ENCODE results near the gene ATG4B. TPM values are rescaled to one million over a fixed set of nuclear protein-coding genes. Genes with fewer than 3 reads are reported as not detected.

The ATG4B gene
- total and polyA plus RNA-seq, 2 donors (not counting 3 experiments of a cell fraction or from before 2014, with no cell fraction given), result 83.6 to 113 TPM

- H3K4me3 ChIP-seq (replicated peaks in 1 of 3; ENCODE audit: insufficient read depth in 1 of 3, low read depth in 1 of 3, low read length in 3 of 3), result no peak overlapping the region
- H3K9me3 ChIP-seq (replicated peaks; ENCODE audit: control insufficient read depth, insufficient read depth, low read length), result no peaks in the 10 kb centered on the region
- dilution Hi-C loops (cut with MboI; ENCODE audit: extremely low pct_ligation_motif_present, low sequenced_read_pairs), result no loop called here
- no TSS peak for BruUV-seq (replicated peaks)
- H3K36me3 ChIP-seq (ENCODE audit: control insufficient read depth in 2 of 2, extremely low read depth in 1 of 2, insufficient read depth in 2 of 2, low read length in 2 of 2), result no peaks in the 10 kb centered on the region
- POLR2A ChIA-PET, result no interaction called here
- no peak overlapping the region for H3K9ac ChIP-seq (replicated peaks; ENCODE audit: extremely low read depth, insufficient read depth, low read length)
- peaks cover 65% of the 10 kb centered on the region for H3K79me2 ChIP-seq (ENCODE audit: control insufficient read depth, insufficient read depth, low read length)
- no peak overlapping the region for H2AFZ ChIP-seq (ENCODE audit: low read depth, low read length)
- FAIRE-seq, result peak; percentile 15
- no peak for DNase-seq (ENCODE audit: low read depth, low spot score)
- H3K27ac ChIP-seq (ENCODE audit: insufficient read depth, low read depth, low read length), result no peak overlapping the region
- TF ChIP-seq CTCF (IDR thresholded peaks at IDR 0.05; ENCODE audit: extremely low read depth in 1 of 2, insufficient read depth in 1 of 2, low read depth in 1 of 2, low read length in 2 of 2) (no peak), JUN (IDR thresholded peaks at IDR 0.05; ENCODE audit: borderline replicate concordance, insufficient read depth, insufficient read length, low read depth) (no peak), MYC (IDR thresholded peaks at IDR 0.05; ENCODE audit: low read depth, low read length) (no peak), GATA2 (IDR thresholded peaks at IDR 0.05; ENCODE audit: insufficient read depth, insufficient read length, low read depth, low read length) (no peak), EZH2 (IDR thresholded peaks at IDR 0.05; ENCODE audit: borderline replicate concordance, low read depth, low read length, severe bottlenecking) (no peak), POLR2AphosphoS5 (IDR thresholded peaks at IDR 0.05; ENCODE audit: insufficient read depth, low read depth, low read length) (no peak), MAX (IDR thresholded peaks at IDR 0.05; ENCODE audit: insufficient read depth, insufficient read length) (no peak), FOS (IDR thresholded peaks at IDR 0.05; ENCODE audit: borderline replicate concordance, insufficient read depth, low read length) (no peak), POLR2A (IDR thresholded peaks at IDR 0.05; ENCODE audit: low read depth, low read length) (no peak)
- no peaks in the 10 kb centered on the region for H3K27me3 ChIP-seq (ENCODE audit: control insufficient read depth in 2 of 2, insufficient read depth in 2 of 2, low read length in 2 of 2)
- CTCF ChIA-PET, result no interaction called here
- H4K20me1 ChIP-seq (replicated peaks; ENCODE audit: control insufficient read depth, extremely low read depth, insufficient read depth, low read length), result no peaks in the 10 kb centered on the region
- no peaks in the 10 kb centered on the region for H3K9me1 ChIP-seq (replicated peaks; ENCODE audit: control insufficient read depth, extremely low read depth, insufficient read depth, low read length)
- H3K4me1 ChIP-seq (ENCODE audit: control insufficient read depth, extremely low read depth, insufficient read depth, low read length), result no peaks in the 10 kb centered on the region
- intact Hi-C loops (cut with micrococcal nuclease), result no loop called here
- no peak overlapping the region for H3K4me2 ChIP-seq (ENCODE audit: insufficient read depth, low read length)
Observed at GRCh38 chr2:241645915-241646645, 8.6 kb downstream of the ATG4B start.
